Endothelial cell of hepatic sinusoid (primary cell): Measurements from ENCODE around the gene WNT3.

Source experiments
- in situ Hi-C: cut with HindIII; loops from 2 replicates; pipeline ENCODE4 v1.10.0; 2017; ENCODE audit warnings: low sequenced_read_pairs

The WNT3 gene

GRCh38 chr17:46818316-46818928, at the start of gene WNT3:
Gene WNT3 (minus strand): TSS chr17:46818692. CDS start chr17:46818597, 95 bp downstream.
- in situ Hi-C loops, result no loop called here

- in situ Hi-C loops, result no loop called here
These were observed 48.3 kb upstream of the WNT3 start for GRCh38 chr17:46866747-46867146.

GRCh38 chr17:46866325-46866724, 47.8 kb upstream of the WNT3 start:
- in situ Hi-C loops, result no loop called here

GRCh38 chr17:46865100-46865499, 46.6 kb upstream of the WNT3 start:
- in situ Hi-C loops, result no loop called here

GRCh38 chr17:46863383-46864121, 45.1 kb upstream of the WNT3 start:
- in situ Hi-C loops, result no loop called here

- in situ Hi-C loops, result no loop called here
These were observed 44.5 kb upstream of the WNT3 start for GRCh38 chr17:46862949-46863348.

- in situ Hi-C loops, result loop anchor here (5.0 kb wide), 1 partner anchor 62 kb away; the partner anchor contains the start of gene GOSR2
These were observed 41.5 kb upstream of the WNT3 start for GRCh38 chr17:46859996-46860395.

- in situ Hi-C loops, result loop anchor here (5.0 kb wide), 1 partner anchor 65 kb away; the partner anchor contains the start of gene GOSR2
These were observed 39.1 kb upstream of the WNT3 start for GRCh38 chr17:46857600-46857999.

- in situ Hi-C loops, result loop anchor here (5.0 kb wide), 1 partner anchor 67 kb away; the partner anchor contains the start of gene GOSR2
These were observed 36.5 kb upstream of the WNT3 start for GRCh38 chr17:46854948-46855347.

GRCh38 chr17:46854515-46854914, 36.0 kb upstream of the WNT3 start:
- in situ Hi-C loops, result no loop called here

GRCh38 chr17:46853896-46854444, 35.5 kb upstream of the WNT3 start:
- in situ Hi-C loops, result no loop called here

- in situ Hi-C loops, result no loop called here
These were observed 32.7 kb upstream of the WNT3 start, which contains the start of gene WNT9B for GRCh38 chr17:46851029-46851741. Gene WNT9B (plus strand): TSS chr17:46851583. CDS start chr17:46851639, 56 bp downstream.

GRCh38 chr17:46850688-46851028, 32.2 kb upstream of the WNT3 start:
- in situ Hi-C loops, result no loop called here

GRCh38 chr17:46848534-46848933, 30.0 kb upstream of the WNT3 start:
- in situ Hi-C loops, result no loop called here

GRCh38 chr17:46847204-46848191, 29.0 kb upstream of the WNT3 start:
- in situ Hi-C loops, result no loop called here

- in situ Hi-C loops, result loop anchor here (5.0 kb wide), 1 partner anchor 44 kb away; no protein-coding TSS in a partner anchor
These were observed 24.3 kb upstream of the WNT3 start for GRCh38 chr17:46842835-46843234.

GRCh38 chr17:46841561-46842379, 23.3 kb upstream of the WNT3 start:
- in situ Hi-C loops, result loop anchor here (5.0 kb wide), 1 partner anchor 46 kb away; no protein-coding TSS in a partner anchor

- in situ Hi-C loops, result loop anchor here (5.0 kb wide), 1 partner anchor 47 kb away; no protein-coding TSS in a partner anchor
These were observed 22.1 kb upstream of the WNT3 start for GRCh38 chr17:46840596-46840995.

GRCh38 chr17:46839211-46839610, 20.7 kb upstream of the WNT3 start:
- in situ Hi-C loops, result no loop called here
